Measurements from ENCODE around the gene MORC4.

DNA sequence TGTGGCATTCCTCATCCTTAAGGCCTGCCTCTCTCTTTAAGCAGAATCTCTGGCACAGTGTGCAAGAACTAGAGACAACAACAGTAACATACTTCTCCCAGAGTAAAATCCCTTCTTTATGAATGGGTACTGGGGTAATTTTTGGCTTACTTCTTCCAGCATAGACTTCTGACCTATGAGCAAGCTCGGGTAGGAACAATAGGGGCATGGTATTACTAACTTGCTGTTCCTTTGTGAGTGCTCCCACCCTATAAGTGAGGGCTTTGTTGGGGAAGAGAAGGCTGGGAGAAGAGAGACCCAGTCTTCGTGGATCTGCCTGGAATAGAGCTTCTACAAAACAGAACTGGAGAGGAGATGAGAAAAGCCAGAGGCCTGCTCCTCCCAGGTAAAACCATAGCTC lies 49.6 kb downstream of the MORC4 start:
- TF ChIP-seq, protein P1, sequence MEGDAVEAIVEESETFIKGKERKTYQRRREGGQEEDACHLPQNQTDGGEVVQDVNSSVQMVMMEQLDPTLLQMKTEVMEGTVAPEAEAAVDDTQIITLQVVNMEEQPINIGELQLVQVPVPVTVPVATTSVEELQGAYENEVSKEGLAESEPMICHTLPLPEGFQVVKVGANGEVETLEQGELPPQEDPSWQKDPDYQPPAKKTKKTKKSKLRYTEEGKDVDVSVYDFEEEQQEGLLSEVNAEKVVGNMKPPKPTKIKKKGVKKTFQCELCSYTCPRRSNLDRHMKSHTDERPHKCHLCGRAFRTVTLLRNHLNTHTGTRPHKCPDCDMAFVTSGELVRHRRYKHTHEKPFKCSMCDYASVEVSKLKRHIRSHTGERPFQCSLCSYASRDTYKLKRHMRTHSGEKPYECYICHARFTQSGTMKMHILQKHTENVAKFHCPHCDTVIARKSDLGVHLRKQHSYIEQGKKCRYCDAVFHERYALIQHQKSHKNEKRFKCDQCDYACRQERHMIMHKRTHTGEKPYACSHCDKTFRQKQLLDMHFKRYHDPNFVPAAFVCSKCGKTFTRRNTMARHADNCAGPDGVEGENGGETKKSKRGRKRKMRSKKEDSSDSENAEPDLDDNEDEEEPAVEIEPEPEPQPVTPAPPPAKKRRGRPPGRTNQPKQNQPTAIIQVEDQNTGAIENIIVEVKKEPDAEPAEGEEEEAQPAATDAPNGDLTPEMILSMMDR (IDR thresholded peaks at IDR 0.05) = no peak
- no peak for TF ChIP-seq POLR2A (IDR thresholded peaks at IDR 0.05)

Data from thyroid gland (tissue), 4 donors.